NT2/D1 (cell line): Measurements from ENCODE around the gene FOXP1.

Source experiments
- DNase-seq: peaks from one replicate; pipeline ENCODE4 v3.0.0-alpha.2; 2011; ENCODE audit warnings: low read depth, low spot score
- H3K27me3 ChIP-seq: 2 replicates; pipeline ENCODE4 v1.6.0; 2011; ENCODE audit warnings: mild to moderate bottlenecking; ENCODE audit not compliant: insufficient read length, insufficient read depth
- H3K36me3 ChIP-seq: 2 replicates; pipeline ENCODE4 v1.6.1; 2011; ENCODE audit warnings: mild to moderate bottlenecking, low read length, mixed read lengths; ENCODE audit not compliant: insufficient read depth, insufficient read length
- H3K4me1 ChIP-seq: 2 replicates; pipeline ENCODE4 v1.5.1; 2011; ENCODE audit not compliant: insufficient read depth, insufficient read length
- H3K4me3 ChIP-seq: 2 replicates; pipeline ENCODE4 v1.5.1; 2011; ENCODE audit warnings: low read depth; ENCODE audit not compliant: insufficient read length
- H3K9ac ChIP-seq: 2 replicates; pipeline ENCODE4 v1.6.0; 2011; ENCODE audit warnings: low read depth; ENCODE audit not compliant: insufficient read length
- H3K9me3 ChIP-seq: 2 replicates; pipeline ENCODE4 v1.5.1; 2011; ENCODE audit warnings: mild to moderate bottlenecking, low read length; ENCODE audit not compliant: insufficient read depth
- SUZ12 ChIP-seq: IDR thresholded peaks from 2 replicates; pipeline ENCODE4 v1.6.1; 2011; ENCODE audit not compliant: insufficient read length, insufficient read depth; ENCODE audit errors: extremely low read depth
- YY1 ChIP-seq: IDR thresholded peaks from 2 replicates; pipeline ENCODE4 v1.6.1; 2011; ENCODE audit not compliant: insufficient read length, insufficient read depth
- ZNF274 ChIP-seq: IDR thresholded peaks from 2 replicates; pipeline ENCODE4 v1.6.1; 2011; ENCODE audit warnings: mild to moderate bottlenecking, low read depth, low read length

FOXP1 gene

GRCh38 chr3:71339049-71339448 is 244.5 kb downstream of the FOXP1 start:
- no peaks in the 10 kb centered on the region for H3K9me3 ChIP-seq
- no peaks in the 10 kb centered on the region for H3K27me3 ChIP-seq
- no peaks in the 10 kb centered on the region for H3K4me1 ChIP-seq
- no peak for TF ChIP-seq SUZ12
- TF ChIP-seq ZNF274 = no peak
- no peak for TF ChIP-seq YY1
- no peak for DNase-seq
- no peak overlapping the region for H3K4me3 ChIP-seq
- H3K36me3 ChIP-seq = no peaks in the 10 kb centered on the region
- no peak overlapping the region for H3K9ac ChIP-seq

DNA sequence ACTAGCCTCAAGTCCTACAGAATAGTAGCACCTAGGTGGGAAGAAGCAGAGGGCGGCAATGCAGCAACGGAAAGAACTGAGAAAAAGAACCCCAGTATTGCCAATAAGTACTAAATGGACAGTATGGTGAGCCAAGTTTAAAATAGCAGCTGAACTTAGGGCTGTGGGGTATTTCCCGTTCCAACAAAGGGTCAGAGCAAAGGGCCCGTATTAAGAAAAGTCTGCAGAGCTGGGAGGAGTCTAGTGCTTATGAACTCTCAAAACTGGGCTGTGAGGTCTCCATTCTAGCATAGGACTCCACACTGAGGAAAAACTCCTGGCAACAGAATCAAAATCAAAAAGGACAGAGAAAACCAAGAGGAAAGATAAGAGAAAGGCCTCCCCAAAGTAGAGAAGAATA is 250.7 kb downstream of the FOXP1 start:
- H3K27me3 ChIP-seq = no peaks in the 10 kb centered on the region
- no peak overlapping the region for H3K9ac ChIP-seq
- TF ChIP-seq YY1 = no peak
- no peak for TF ChIP-seq ZNF274
- no peak for TF ChIP-seq SUZ12
- no peak overlapping the region for H3K4me3 ChIP-seq
- H3K36me3 ChIP-seq = no peaks in the 10 kb centered on the region
- no peaks in the 10 kb centered on the region for H3K4me1 ChIP-seq
- peaks cover 8% of the 10 kb centered on the region; the same call in 1 of the 2 replicates for H3K9me3 ChIP-seq
- DNase-seq = no peak

- H3K9ac ChIP-seq = no peak overlapping the region
- H3K9me3 ChIP-seq = peaks cover 8% of the 10 kb centered on the region; the same call in 1 of the 2 replicates
- H3K4me3 ChIP-seq = no peak overlapping the region
- no peaks in the 10 kb centered on the region for H3K4me1 ChIP-seq
- no peaks in the 10 kb centered on the region for H3K27me3 ChIP-seq
- no peak for DNase-seq
- TF ChIP-seq ZNF274 (no peak), YY1 (no peak), SUZ12 (no peak)
- H3K36me3 ChIP-seq = no peaks in the 10 kb centered on the region
These were observed 252.6 kb downstream of the FOXP1 start for GRCh38 chr3:71330909-71331308.

GRCh38 chr3:71330505-71330904 is 253.0 kb downstream of the FOXP1 start:
- Histone ChIP-seq H3K36me3 (no peaks in the 10 kb centered on the region), H3K4me1 (no peaks in the 10 kb centered on the region), H3K4me3 (no peak overlapping the region), H3K9me3 (peaks cover 8% of the 10 kb centered on the region; the same call in 1 of the 2 replicates), H3K9ac (no peak overlapping the region), H3K27me3 (no peaks in the 10 kb centered on the region)
- TF ChIP-seq SUZ12 = no peak
- no peak for TF ChIP-seq ZNF274
- no peak for TF ChIP-seq YY1
- no peak for DNase-seq

DNA sequence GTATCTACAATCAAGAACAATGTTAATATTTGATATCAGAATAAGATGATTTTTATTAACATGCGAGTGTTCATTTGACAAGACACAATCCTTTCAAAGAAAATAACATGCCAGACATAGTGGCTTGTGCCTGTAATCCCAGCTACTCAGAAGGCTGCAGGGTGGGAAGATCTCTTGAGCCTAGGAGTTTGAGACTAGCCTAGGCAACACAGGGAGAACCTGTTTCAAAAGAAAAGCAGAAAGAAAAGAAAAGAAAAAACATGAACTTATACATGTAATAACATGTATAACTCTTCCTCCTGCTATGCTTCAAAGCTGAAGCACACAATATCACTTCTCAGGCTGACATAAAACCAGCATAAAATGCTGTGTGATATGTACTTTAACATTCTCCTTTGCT is 253.7 kb downstream of the FOXP1 start:
- no peaks in the 10 kb centered on the region for H3K27me3 ChIP-seq
- H3K36me3 ChIP-seq = no peaks in the 10 kb centered on the region
- H3K9me3 ChIP-seq = peaks cover 8% of the 10 kb centered on the region; the same call in 1 of the 2 replicates
- H3K4me1 ChIP-seq = peaks cover under 1% of the 10 kb centered on the region
- no peak overlapping the region for H3K9ac ChIP-seq
- no peak for DNase-seq
- TF ChIP-seq ZNF274 (no peak), YY1 (no peak), SUZ12 (no peak)
- no peak overlapping the region for H3K4me3 ChIP-seq

DNA sequence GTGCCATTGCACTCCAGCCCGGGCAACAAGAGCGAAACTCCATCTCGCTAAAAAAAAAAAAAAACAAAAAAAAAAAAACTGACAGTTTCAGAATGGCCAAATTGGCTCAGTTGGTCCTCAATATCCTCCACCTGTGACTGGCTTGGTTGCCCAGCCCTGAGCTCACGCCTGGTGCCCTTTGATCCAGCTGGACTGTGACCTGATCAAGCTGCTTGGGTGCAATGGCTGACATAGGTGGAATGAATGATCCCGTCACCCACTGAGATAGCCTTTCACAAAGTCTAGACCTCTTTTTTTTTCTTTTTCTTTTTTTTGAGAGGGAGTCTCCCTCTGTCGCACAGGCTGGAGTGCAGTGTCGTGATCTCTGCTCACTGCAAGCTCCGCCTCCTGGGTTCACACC is 254.6 kb downstream of the FOXP1 start:
- Histone ChIP-seq H3K36me3 (no peaks in the 10 kb centered on the region), H3K4me3 (no peak overlapping the region), H3K4me1 (peaks cover 2% of the 10 kb centered on the region), H3K27me3 (no peaks in the 10 kb centered on the region), H3K9ac (no peak overlapping the region), H3K9me3 (peaks cover 8% of the 10 kb centered on the region; the same call in 1 of the 2 replicates)
- DNase-seq = no peak
- TF ChIP-seq YY1 = no peak
- no peak for TF ChIP-seq ZNF274
- no peak for TF ChIP-seq SUZ12

DNA sequence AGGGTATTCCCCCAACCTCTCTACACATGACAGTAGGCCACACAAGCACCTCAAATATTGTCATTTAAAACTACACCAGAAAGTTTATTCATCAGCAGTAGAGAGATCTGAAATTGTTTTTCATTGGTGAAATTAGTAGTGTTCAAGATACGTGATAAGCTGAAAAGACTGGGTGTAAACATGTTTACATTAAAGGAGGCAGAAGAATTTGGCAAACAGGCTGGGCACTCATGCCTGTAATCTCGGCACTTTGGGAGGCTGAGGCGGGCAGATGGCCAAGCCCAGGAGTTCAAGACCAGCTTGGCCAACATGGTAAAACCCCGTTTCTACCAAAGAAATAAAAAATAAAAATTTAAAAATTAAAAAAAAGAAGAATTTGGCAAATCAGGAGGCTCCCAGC is 255.6 kb downstream of the FOXP1 start:
- no peak for TF ChIP-seq SUZ12
- no peak for TF ChIP-seq YY1
- no peak for TF ChIP-seq ZNF274

More for the DNA sequence above, 255.6 kb downstream of the FOXP1 start:
- Histone ChIP-seq H3K9ac (no peak overlapping the region), H3K4me3 (no peak overlapping the region), H3K4me1 (peaks cover 2% of the 10 kb centered on the region), H3K9me3 (peaks cover 8% of the 10 kb centered on the region; the same call in 1 of the 2 replicates), H3K27me3 (no peaks in the 10 kb centered on the region), H3K36me3 (no peaks in the 10 kb centered on the region)
- DNase-seq = no peak
